ENCODE measurements around the gene NEGR1. TPM values are rescaled to one million over a fixed set of nuclear protein-coding genes. Genes with fewer than 3 reads are reported as not detected.

NEGR1 gene
- total RNA-seq, 4 donors from 2014 or later: 34.5 to 58.8 (median 48.5) TPM

GRCh38 chr1:71350805-71351204 lies 931.5 kb downstream of the NEGR1 start:
- no peak for DNase-seq (ENCODE audit: extremely low spot score)
- H3K4me1 ChIP-seq: peaks cover 0 to 4% (median 0%) of the 10 kb centered on the region in 4 donors
- intact Hi-C loops (cut with DNase I): no loop called here
- no peaks in the 10 kb centered on the region for H3K9me3 ChIP-seq
- no peaks in the 10 kb centered on the region for H3K27me3 ChIP-seq
- no peak overlapping the region for H3K27ac ChIP-seq (replicated peaks in 1 of 4)
- no peaks in the 10 kb centered on the region for H3K36me3 ChIP-seq
- TF ChIP-seq EP300 (IDR thresholded peaks at IDR 0.05) (no peak), POLR2A (IDR thresholded peaks at IDR 0.05; ENCODE audit: low read depth) (no peak), POLR2AphosphoS5 (IDR thresholded peaks at IDR 0.05) (no peak), CTCF (IDR thresholded peaks at IDR 0.05) (no peak)
- no peak overlapping the region for H3K4me3 ChIP-seq
- 49% methylated on average over 2 of the region's 2 CpGs for WGBS

- intact Hi-C loops (cut with DNase I): no loop called here
- Histone ChIP-seq H3K4me3 (no peak overlapping the region), H3K27me3 (no peaks in the 10 kb centered on the region), H3K4me1 (peaks cover 0 to 4% (median 0%) of the 10 kb centered on the region in 4 donors), H3K27ac (replicated peaks in 1 of 4) (no peak overlapping the region), H3K9me3 (no peaks in the 10 kb centered on the region), H3K36me3 (no peaks in the 10 kb centered on the region)
- DNase-seq (ENCODE audit: extremely low spot score): no peak
- WGBS: 90% methylated on average over 1 of the region's 1 CpG
- TF ChIP-seq POLR2A (IDR thresholded peaks at IDR 0.05; ENCODE audit: low read depth) (no peak), POLR2AphosphoS5 (IDR thresholded peaks at IDR 0.05) (no peak), EP300 (IDR thresholded peaks at IDR 0.05) (no peak), CTCF (IDR thresholded peaks at IDR 0.05) (no peak)
These were observed 932.0 kb downstream of the NEGR1 start for GRCh38 chr1:71350330-71350729.

Small RNA genes lying within 50 kb of the gene (small RNA-seq; reads per million reads assigned to genes)
- gene AL358453.1 (0 reads per million in 3 donors), gene AL359821.1 (0 reads per million in 3 donors)
